GM06990 (cell line): ENCODE data around the gene CPNE4.

ENCODE experiments used
- DNase-seq: peaks from one replicate; pipeline ENCODE4 v3.0.0-alpha.2; 2011; ENCODE audit not compliant: insufficient read length; ENCODE audit errors: extremely low read depth
- H3K27me3 ChIP-seq: replicated peaks from 2 replicates; pipeline ENCODE4 v1.6.0; 2011; ENCODE audit warnings: low read length; ENCODE audit not compliant: control insufficient read depth, insufficient read depth
- H3K36me3 ChIP-seq: 2 replicates; pipeline ENCODE4 v1.5.1; 2011; ENCODE audit warnings: low read length; ENCODE audit not compliant: control insufficient read depth, insufficient read depth
- H3K4me3 ChIP-seq: replicated peaks from 2 replicates; pipeline ENCODE4 v1.5.1; 2011; ENCODE audit warnings: low read depth, mild to moderate bottlenecking, control low read depth, low read length
- CTCF ChIP-seq: IDR thresholded peaks from 2 replicates; pipeline ENCODE4 v1.5.1; 2011; ENCODE audit warnings: low read length, control low read depth, mild to moderate bottlenecking, inconsistent platforms; ENCODE audit not compliant: insufficient read depth, poor library complexity, severe bottlenecking

CPNE4 gene

DNA sequence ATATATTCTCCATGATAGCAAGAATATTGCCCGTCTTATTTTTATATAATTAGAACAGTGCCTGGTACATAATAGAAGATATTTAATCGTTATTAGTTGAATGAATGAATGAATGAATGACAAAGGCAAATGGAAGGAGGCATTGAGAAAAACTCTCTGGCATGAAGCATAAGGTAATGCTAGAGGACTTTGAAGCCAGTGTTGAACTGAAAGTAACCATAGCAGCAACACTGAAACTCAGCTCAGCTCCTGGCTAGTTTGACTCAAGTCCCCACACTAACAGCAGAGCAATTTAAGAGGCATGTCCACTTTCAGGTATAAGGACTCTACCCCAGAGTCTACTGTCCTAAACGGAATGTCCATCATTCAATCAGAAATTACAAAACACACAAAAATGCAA lies 227.0 kb downstream of the CPNE4 start:
- H3K27me3 ChIP-seq: no peaks in the 10 kb centered on the region; the same call in 1 of the 2 replicates

GRCh38 chr3:131806736-131807135 lies 228.1 kb downstream of the CPNE4 start:
- Histone ChIP-seq H3K4me3 (no peak overlapping the region), H3K36me3 (no peaks in the 10 kb centered on the region), H3K27me3 (no peaks in the 10 kb centered on the region)
- TF ChIP-seq CTCF: no peak
- no peak for DNase-seq

More for the DNA sequence above, 227.0 kb downstream of the CPNE4 start:
- no peak for DNase-seq
- H3K36me3 ChIP-seq: no peaks in the 10 kb centered on the region
- no peak overlapping the region for H3K4me3 ChIP-seq
- TF ChIP-seq CTCF: no peak

DNA sequence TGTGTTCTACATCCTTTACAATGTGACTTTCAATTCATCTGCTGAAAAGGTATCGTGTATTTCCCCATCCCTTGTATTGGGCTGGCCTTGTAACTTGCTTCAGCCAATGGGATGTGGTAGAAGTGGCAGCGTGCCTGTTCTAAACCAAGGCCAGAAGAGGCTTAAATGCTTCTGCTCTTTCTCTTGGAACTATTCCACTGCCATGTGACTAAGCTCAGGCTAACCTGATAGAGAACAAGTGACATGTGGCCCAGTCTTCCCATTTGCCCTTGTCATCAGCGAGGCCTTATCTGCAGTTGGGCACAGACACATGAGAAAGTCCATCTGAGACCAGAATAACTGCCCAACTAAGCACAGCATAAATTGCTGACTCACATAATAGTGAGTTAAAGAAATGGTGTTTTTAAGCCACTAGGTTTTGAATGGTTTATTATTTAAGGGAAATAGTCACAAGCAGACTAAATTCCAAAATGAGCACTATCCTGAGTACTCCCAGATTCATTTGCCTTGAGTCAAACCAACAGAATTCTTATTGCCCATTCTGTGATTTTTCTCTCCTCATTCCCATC lies 230.2 kb downstream of the CPNE4 start:
- Histone ChIP-seq H3K4me3 (no peak overlapping the region), H3K27me3 (no peaks in the 10 kb centered on the region), H3K36me3 (no peaks in the 10 kb centered on the region)
- no peak for TF ChIP-seq CTCF
- no peak for DNase-seq

GRCh38 chr3:131803113-131803512 lies 231.7 kb downstream of the CPNE4 start:
- Histone ChIP-seq H3K36me3 (no peaks in the 10 kb centered on the region), H3K4me3 (no peak overlapping the region), H3K27me3 (no peaks in the 10 kb centered on the region)
- DNase-seq: no peak
- TF ChIP-seq CTCF: no peak

DNA sequence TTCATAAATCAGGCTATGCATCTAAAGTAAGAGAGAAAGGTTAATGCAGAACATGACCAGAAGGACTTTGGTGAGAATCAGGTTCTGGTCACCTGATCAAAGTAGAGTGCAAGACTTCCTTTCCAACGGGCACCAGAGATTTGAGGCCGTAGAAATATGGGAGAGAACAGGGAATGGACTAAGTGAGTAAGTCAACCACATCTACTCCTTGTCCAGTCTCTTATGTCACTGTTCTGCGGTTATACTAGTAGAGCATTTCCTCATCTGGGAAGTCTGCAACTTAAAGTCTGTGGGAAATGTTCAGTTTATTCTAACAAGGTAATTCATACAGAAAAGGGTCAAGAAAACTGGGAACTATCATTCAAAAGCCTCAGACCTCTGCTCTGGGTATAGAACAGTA lies 232.8 kb downstream of the CPNE4 start:
- TF ChIP-seq CTCF: no peak
- no peaks in the 10 kb centered on the region for H3K36me3 ChIP-seq
- no peaks in the 10 kb centered on the region for H3K27me3 ChIP-seq
- DNase-seq: no peak
- H3K4me3 ChIP-seq: no peak overlapping the region

GRCh38 chr3:131801566-131801965 lies 233.2 kb downstream of the CPNE4 start:
- TF ChIP-seq CTCF: no peak
- DNase-seq: no peak
- H3K4me3 ChIP-seq: no peak overlapping the region
- H3K27me3 ChIP-seq: no peaks in the 10 kb centered on the region
- H3K36me3 ChIP-seq: no peaks in the 10 kb centered on the region
